H7 (cell line): ENCODE data around the gene IQCF2. TPM values are rescaled to one million over a fixed set of nuclear protein-coding genes. Genes with fewer than 3 reads are reported as not detected.
"Not testable (repeated sequence)": the region's sequence is repeated elsewhere in the genome, so short reads cannot be mapped to it uniquely, and the experiment has no call there.

Experiments used
- DNase-seq: peaks from one replicate; pipeline ENCODE4 v3.0.0; 2012
- H3K27me3 ChIP-seq: 2 replicates; pipeline ENCODE4 v1.6.0; 2011; ENCODE audit warnings: mild to moderate bottlenecking, low read length; ENCODE audit not compliant: control insufficient read depth, insufficient read depth
- H3K36me3 ChIP-seq: replicated peaks from 2 replicates; pipeline ENCODE4 v1.5.1; 2011; ENCODE audit warnings: low read length; ENCODE audit not compliant: control insufficient read depth, insufficient read depth
- H3K4me3 ChIP-seq: 2 replicates; pipeline ENCODE4 v1.5.1; 2011; ENCODE audit warnings: low read depth, mild to moderate bottlenecking, control low read depth, low read length, moderate library complexity; ENCODE audit not compliant: insufficient read depth
- total RNA-seq: library from RNA; depleted of rRNA; stranded (reverse); fragments of >200 nt; shearing (Covaris generic); gene quantifications from 2 replicates; pipeline ENCODE4 v1.2.3, GENCODE V29; 2014

The IQCF2 gene
- total RNA-seq, 1 experiment from 2014 or later = not detected

GRCh38 chr3:51868896-51869295, 7.5 kb downstream of the IQCF2 start:
- H3K36me3 ChIP-seq, H3K4me3 ChIP-seq, H3K27me3 ChIP-seq, DNase-seq: not testable (repeated sequence)

GRCh38 chr3:51869304-51869703, 7.9 kb downstream of the IQCF2 start:
- no peaks in the 10 kb centered on the region for H3K27me3 ChIP-seq
- no peak overlapping the region for H3K4me3 ChIP-seq
- DNase-seq = no peak
- H3K36me3 ChIP-seq = no peaks in the 10 kb centered on the region

GRCh38 chr3:51873253-51873766, 11.9 kb downstream of the IQCF2 start:
- no peak for DNase-seq
- Histone ChIP-seq H3K27me3 (no peaks in the 10 kb centered on the region; the same call in 1 of the 2 replicates), H3K4me3 (no peak overlapping the region), H3K36me3 (no peaks in the 10 kb centered on the region)

- Histone ChIP-seq H3K27me3 (no peaks in the 10 kb centered on the region; the same call in 1 of the 2 replicates), H3K4me3 (no peak overlapping the region), H3K36me3 (no peaks in the 10 kb centered on the region)
- DNase-seq = no peak
Observed at GRCh38 chr3:51873876-51874275, 12.5 kb downstream of the IQCF2 start.

- no peak for DNase-seq
- Histone ChIP-seq H3K4me3 (no peak overlapping the region), H3K36me3 (no peaks in the 10 kb centered on the region), H3K27me3 (no peaks in the 10 kb centered on the region; the same call in 1 of the 2 replicates)
Observed at GRCh38 chr3:51874411-51874810, 13.0 kb downstream of the IQCF2 start.

GRCh38 chr3:51874889-51875288, 13.5 kb downstream of the IQCF2 start:
- Histone ChIP-seq H3K4me3 (no peak overlapping the region), H3K36me3 (no peaks in the 10 kb centered on the region), H3K27me3 (no peaks in the 10 kb centered on the region; the same call in 1 of the 2 replicates)
- DNase-seq = no peak

GRCh38 chr3:51875501-51875900, 14.1 kb downstream of the IQCF2 start, which contains the start of gene IQCF5:
IQCF5 (minus strand) TSS chr3:51875601; CDS start chr3:51875531, 70 bp downstream.
- no peak for DNase-seq
- no peaks in the 10 kb centered on the region for H3K36me3 ChIP-seq
- no peaks in the 10 kb centered on the region; the same call in 1 of the 2 replicates for H3K27me3 ChIP-seq
- no peak within 1 kb of the TSS for H3K4me3 ChIP-seq

- H3K27me3 ChIP-seq = no peaks in the 10 kb centered on the region; the same call in 1 of the 2 replicates
- DNase-seq = no peak
- H3K4me3 ChIP-seq = no peak overlapping the region
- H3K36me3 ChIP-seq = no peaks in the 10 kb centered on the region
Observed at GRCh38 chr3:51876186-51876585, 14.8 kb downstream of the IQCF2 start.

- DNase-seq = no peak
- no peak overlapping the region for H3K4me3 ChIP-seq
- no peaks in the 10 kb centered on the region; the same call in 1 of the 2 replicates for H3K27me3 ChIP-seq
- no peaks in the 10 kb centered on the region for H3K36me3 ChIP-seq
Observed at GRCh38 chr3:51879937-51880336, 18.5 kb downstream of the IQCF2 start.

- no peak for DNase-seq
- no peaks in the 10 kb centered on the region for H3K36me3 ChIP-seq
- no peaks in the 10 kb centered on the region for H3K27me3 ChIP-seq
- H3K4me3 ChIP-seq = no peak overlapping the region
Observed at GRCh38 chr3:51886447-51886846, 25.0 kb downstream of the IQCF2 start.

GRCh38 chr3:51887620-51888019, 26.2 kb downstream of the IQCF2 start:
- H3K27me3 ChIP-seq = no peaks in the 10 kb centered on the region
- DNase-seq = no peak
- no peaks in the 10 kb centered on the region for H3K36me3 ChIP-seq
- no peak overlapping the region for H3K4me3 ChIP-seq

GRCh38 chr3:51888463-51889105, 27.2 kb downstream of the IQCF2 start:
- no peak overlapping the region for H3K4me3 ChIP-seq
- DNase-seq = no peak
- no peaks in the 10 kb centered on the region for H3K27me3 ChIP-seq
- no peaks in the 10 kb centered on the region for H3K36me3 ChIP-seq

- no peaks in the 10 kb centered on the region for H3K27me3 ChIP-seq
- no peak for DNase-seq
- no peak overlapping the region for H3K4me3 ChIP-seq
- H3K36me3 ChIP-seq = no peaks in the 10 kb centered on the region
Observed at GRCh38 chr3:51891242-51892039, 30.0 kb downstream of the IQCF2 start.

GRCh38 chr3:51894391-51894790, 33.0 kb downstream of the IQCF2 start:
- no peak for DNase-seq
- no peak overlapping the region for H3K4me3 ChIP-seq
- H3K27me3 ChIP-seq = no peaks in the 10 kb centered on the region
- no peaks in the 10 kb centered on the region for H3K36me3 ChIP-seq

- Histone ChIP-seq H3K27me3 (no peaks in the 10 kb centered on the region), H3K4me3 (no peak overlapping the region), H3K36me3 (no peaks in the 10 kb centered on the region)
- DNase-seq = no peak
Observed at GRCh38 chr3:51894939-51895338, 33.5 kb downstream of the IQCF2 start.
